Ishikawa (cell line): ENCODE measurements around the gene ERGIC1.

Experiments
- CEBPB ChIP-seq: IDR thresholded peaks from 2 replicates; pipeline ENCODE4 v1.6.1; 2012
- CREB1 ChIP-seq: IDR thresholded peaks from 2 replicates; pipeline ENCODE4 v1.6.1; 2012; ENCODE audit warnings: low read depth
- EGR1 ChIP-seq: IDR thresholded peaks from 2 replicates; pipeline ENCODE4 v1.6.1; 2012
- EP300 ChIP-seq: IDR thresholded peaks from 2 replicates; pipeline ENCODE4 v1.6.1; 2012; ENCODE audit warnings: borderline replicate concordance
- FOXM1 ChIP-seq: IDR thresholded peaks from 2 replicates; pipeline ENCODE4 v1.6.1; 2012; ENCODE audit warnings: low read depth, borderline replicate concordance
- MAX ChIP-seq: IDR thresholded peaks from 2 replicates; pipeline ENCODE4 v1.6.1; 2012
- NFIC ChIP-seq: IDR thresholded peaks from 2 replicates; pipeline ENCODE4 v1.6.1; 2012
- RAD21 ChIP-seq: IDR thresholded peaks from 2 replicates; pipeline ENCODE4 v1.6.1; 2012; ENCODE audit warnings: low read depth
- REST ChIP-seq: IDR thresholded peaks from 2 replicates; pipeline ENCODE4 v1.6.1; 2012; ENCODE audit warnings: low read depth, mild to moderate bottlenecking
- TAF1 ChIP-seq: IDR thresholded peaks from 2 replicates; pipeline ENCODE4 v1.6.1; 2012; ENCODE audit warnings: low read depth, mild to moderate bottlenecking
- TCF12 ChIP-seq: IDR thresholded peaks from 2 replicates; pipeline ENCODE4 v1.6.1; 2012; ENCODE audit warnings: low read depth
- TEAD4 ChIP-seq: IDR thresholded peaks from 2 replicates; pipeline ENCODE4 v1.6.1; 2012
- YY1 ChIP-seq: IDR thresholded peaks from 2 replicates; pipeline ENCODE4 v1.6.1; 2012; ENCODE audit warnings: low read depth
- ZBTB7A ChIP-seq: IDR thresholded peaks from 2 replicates; pipeline ENCODE4 v1.6.1; 2012; ENCODE audit warnings: low read depth
- TF ChIP-seq, protein P1 (sequence below): IDR thresholded peaks from 2 replicates; pipeline ENCODE4 v1.6.1; 2012

The ERGIC1 gene

DNA sequence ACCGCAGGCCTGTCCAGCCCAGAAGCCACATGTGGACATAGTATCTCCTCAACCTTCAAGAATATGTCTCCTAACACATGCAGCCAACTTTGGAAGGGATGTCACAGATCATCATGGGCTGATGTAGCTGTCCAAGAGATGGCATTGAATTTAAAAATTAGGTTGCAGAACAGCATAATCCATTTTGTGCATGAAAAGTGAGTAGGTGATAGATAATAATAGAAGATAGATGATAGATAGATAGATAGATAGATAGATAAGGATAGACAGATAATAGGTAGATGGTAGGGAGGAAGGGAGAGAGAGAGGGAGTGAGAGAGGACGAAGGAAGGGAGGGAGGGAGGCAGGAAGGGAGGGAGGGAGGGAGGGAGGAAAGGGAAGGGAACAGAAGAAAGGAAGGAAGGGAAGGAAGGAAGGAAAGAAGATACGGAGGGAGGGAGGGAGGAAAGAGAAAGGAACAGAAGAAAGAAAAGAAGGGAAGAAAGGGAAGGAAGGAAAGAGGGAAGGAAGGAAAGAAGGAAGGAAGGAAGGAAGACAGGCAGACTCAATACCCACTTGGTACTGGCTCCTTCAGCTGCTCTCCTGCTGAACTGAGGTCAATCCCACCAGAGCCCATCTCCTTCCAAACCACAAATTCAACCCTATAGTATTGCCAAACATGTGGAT, 28.9 kb upstream of the ERGIC1 start:
- TF ChIP-seq EGR1: no peak

DNA sequence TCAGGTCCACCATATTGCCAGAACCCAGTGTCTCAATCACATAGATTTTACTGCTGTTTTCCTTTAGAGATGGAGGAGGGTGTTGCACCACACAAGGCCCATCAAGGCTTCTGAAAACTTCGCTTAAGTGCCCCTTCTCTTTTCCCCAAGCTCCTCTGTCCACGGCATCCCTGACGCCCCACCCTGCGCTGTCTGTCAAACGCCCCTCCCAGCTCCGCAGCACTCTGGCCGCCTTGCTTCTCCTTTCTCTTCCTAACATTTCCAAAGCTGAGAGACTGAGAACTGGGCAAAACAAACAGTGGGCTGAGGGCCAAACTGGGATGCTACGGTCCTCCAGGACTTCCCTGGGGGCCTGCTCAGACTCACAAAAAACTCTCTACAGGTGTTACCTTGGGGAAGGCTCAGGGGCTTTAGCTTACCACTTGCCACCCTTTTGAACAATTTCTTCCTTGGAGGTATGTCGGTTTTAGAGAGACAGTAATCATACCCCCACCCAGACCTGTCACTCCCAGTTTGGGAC, 28.3 kb upstream of the ERGIC1 start:
- TF ChIP-seq YY1: no peak
- TF ChIP-seq RAD21: no peak
- TF ChIP-seq TAF1: no peak
- TF ChIP-seq MAX: no peak
- no peak for TF ChIP-seq EP300
- TF ChIP-seq EGR1: no peak
- no peak for TF ChIP-seq FOXM1
- TF ChIP-seq CEBPB: no peak
- no peak for TF ChIP-seq CREB1
- TF ChIP-seq NFIC: no peak
- no peak for TF ChIP-seq TEAD4
- no peak for TF ChIP-seq REST

DNA sequence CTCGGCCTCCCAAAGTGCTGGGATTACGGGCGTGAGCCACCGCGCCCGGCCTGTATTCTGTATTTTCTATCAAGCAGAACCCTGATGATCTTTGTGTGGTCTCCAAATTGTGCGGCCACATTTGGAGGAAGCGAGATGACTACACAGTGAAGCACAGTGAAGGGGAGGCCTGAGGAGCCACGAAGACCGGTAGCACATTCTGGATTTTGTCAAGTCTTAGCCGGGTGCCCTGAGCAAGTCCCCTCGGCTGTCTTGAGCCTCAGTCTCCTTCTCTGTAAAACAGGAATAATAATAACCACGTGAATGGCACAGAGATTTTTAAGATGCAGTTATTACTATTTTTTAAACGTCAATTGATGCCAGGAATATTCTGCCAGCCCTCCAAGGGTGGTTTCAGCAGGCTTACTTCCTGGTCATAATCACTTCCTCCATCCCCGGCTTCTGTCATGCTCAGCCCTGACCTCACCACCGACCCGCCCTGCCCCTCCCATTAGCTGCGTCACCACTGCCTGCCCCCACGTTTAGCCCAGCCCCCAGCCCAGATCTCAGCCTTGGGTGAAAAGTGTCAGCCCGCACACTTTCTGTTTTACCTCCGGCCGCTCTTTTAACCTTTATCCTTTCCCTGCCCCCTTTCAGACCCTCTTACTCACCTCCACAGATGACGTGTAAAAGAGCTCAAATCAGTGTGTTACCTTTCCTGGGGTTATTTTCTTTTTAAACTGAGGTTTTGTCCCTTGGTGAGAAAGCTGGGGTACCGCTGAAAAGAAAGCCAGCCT, 27.0 kb upstream of the ERGIC1 start:
- TF ChIP-seq EGR1: no peak
- TF ChIP-seq TEAD4: no peak
- no peak for TF ChIP-seq EP300
- TF ChIP-seq NFIC: no peak
- no peak for TF ChIP-seq YY1
- TF ChIP-seq MAX: no peak
- TF ChIP-seq TCF12: no peak
- TF ChIP-seq TAF1: no peak
- TF ChIP-seq CEBPB: no peak
- no peak for TF ChIP-seq CREB1
- TF ChIP-seq, protein P1, sequence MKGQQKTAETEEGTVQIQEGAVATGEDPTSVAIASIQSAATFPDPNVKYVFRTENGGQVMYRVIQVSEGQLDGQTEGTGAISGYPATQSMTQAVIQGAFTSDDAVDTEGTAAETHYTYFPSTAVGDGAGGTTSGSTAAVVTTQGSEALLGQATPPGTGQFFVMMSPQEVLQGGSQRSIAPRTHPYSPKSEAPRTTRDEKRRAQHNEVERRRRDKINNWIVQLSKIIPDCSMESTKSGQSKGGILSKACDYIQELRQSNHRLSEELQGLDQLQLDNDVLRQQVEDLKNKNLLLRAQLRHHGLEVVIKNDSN: no peak
- no peak for TF ChIP-seq REST
- no peak for TF ChIP-seq ZBTB7A
- no peak for TF ChIP-seq FOXM1
- TF ChIP-seq RAD21: no peak

DNA sequence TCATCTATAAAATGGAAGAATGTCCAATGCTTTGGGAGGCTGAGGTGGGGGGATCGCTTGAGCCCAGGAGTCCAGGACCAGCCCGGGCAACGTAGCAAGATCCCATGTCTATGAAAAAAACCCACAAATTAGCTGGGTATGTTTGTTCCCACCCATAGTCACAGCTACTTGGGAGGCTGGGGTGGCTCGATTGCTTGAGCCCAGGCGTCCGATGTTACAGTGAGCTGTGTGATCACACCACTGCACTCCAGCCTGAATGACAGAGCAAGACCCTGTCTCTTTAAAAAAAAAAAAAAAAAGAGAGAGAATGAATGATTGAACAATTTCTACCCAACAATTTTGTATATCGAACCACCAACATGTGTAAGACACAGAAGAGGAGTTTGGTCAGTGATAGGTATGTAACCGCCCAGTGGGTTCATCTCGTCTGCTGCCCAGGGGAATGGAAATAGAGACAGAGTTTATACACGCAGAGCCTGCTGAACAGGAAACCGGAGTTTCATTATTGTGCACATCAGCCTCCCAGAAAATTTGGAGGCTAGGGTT, 26.2 kb upstream of the ERGIC1 start:
- TF ChIP-seq REST (no peak), CREB1 (no peak), ZBTB7A (no peak)

DNA sequence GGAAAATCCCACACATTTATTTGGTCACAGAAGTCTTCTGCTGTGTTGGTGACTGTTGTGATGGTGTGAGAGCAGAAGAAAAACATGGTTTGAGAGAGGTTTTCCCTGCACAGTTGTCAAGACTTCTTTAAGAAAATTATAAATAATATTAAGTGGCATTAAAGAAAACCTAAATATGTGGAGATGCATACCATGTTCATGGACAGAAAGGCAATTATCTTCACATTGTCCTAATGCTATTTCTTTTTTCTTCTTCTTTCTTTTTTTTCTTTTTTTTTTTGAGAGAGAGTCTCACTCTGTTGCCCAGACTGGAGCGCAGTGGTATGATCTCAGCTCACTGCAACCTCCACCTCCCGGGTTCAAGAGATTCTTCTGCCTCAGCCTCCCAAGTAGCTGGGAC, 24.3 kb upstream of the ERGIC1 start:
- TF ChIP-seq CREB1: no peak
